Upper lobe of right lung (tissue), 1 donor: ENCODE results near the gene SWAP70. TPM values are rescaled to one million over a fixed set of nuclear protein-coding genes. Genes with fewer than 3 reads are reported as not detected.

Experiments used
- ATAC-seq: fragments of 200-7000 bp; cut with Tn5 transposase; one replicate; pipeline ENCODE4 v1.9.1; 2020; ENCODE audit warnings: mild to moderate bottlenecking, moderate library complexity
- DNase-seq: peaks from one replicate; pipeline ENCODE4 v3.0.0-alpha.2; 2020
- H3K27ac ChIP-seq: fragments of 200-600 bp; one replicate; pipeline ENCODE4 v1.8.0; 2022
- H3K27me3 ChIP-seq: fragments of 200-600 bp; one replicate; pipeline ENCODE4 v1.8.0; 2022; ENCODE audit warnings: mild to moderate bottlenecking
- H3K36me3 ChIP-seq: fragments of 200-600 bp; one replicate; pipeline ENCODE4 v1.8.0; 2022
- H3K4me1 ChIP-seq: fragments of 200-600 bp; one replicate; pipeline ENCODE4 v1.8.0; 2022
- H3K4me3 ChIP-seq: fragments of 200-600 bp; one replicate; pipeline ENCODE4 v1.8.0; 2022; ENCODE audit warnings: mild to moderate bottlenecking
- H3K9me3 ChIP-seq: fragments of 200-600 bp; one replicate; pipeline ENCODE4 v1.8.0; 2022
- CTCF ChIP-seq: fragments of 200-600 bp; IDR thresholded peaks from one replicate; pipeline ENCODE4 v1.8.0; 2022; ENCODE audit warnings: antibody characterized with exemption
- intact Hi-C: fragments of 100-400 bp; cut with DNase I; formaldehyde crosslinking; loops from one replicate; pipeline ENCODE4 v1.11.0; 2022
- total RNA-seq: library from RNA; stranded (reverse); fragmentation: NEBNext Ultra II Directional; extraction: Animal tissue kit (Norgen Biotek cat#: 25700); gene quantifications from one replicate; pipeline ENCODE4 v1.2.1, GENCODE V29; 2021
- donor health status: DM: no; HTN: yes; CAD: no; lungs with severe emphysema.

The SWAP70 gene
- total RNA-seq, 1 donor from 2014 or later, result 61.5 TPM

GRCh38 chr11:9735919-9736318 is 72.0 kb downstream of the SWAP70 start:
- intact Hi-C loops, result no loop called here
- Histone ChIP-seq H3K36me3 (peaks cover 77% of the 10 kb centered on the region), H3K4me1 (peaks cover 28% of the 10 kb centered on the region), H3K27ac (no peak overlapping the region), H3K27me3 (no peaks in the 10 kb centered on the region), H3K4me3 (no peak overlapping the region), H3K9me3 (no peaks in the 10 kb centered on the region)
- no peak for TF ChIP-seq CTCF
- DNase-seq (no peak), ATAC-seq (no peak)

- TF ChIP-seq CTCF, result no peak
- peaks cover 28% of the 10 kb centered on the region for H3K4me1 ChIP-seq
- DNase-seq (no peak), ATAC-seq (no peak)
- H3K27me3 ChIP-seq, result no peaks in the 10 kb centered on the region
- intact Hi-C loops, result no loop called here
- H3K27ac ChIP-seq, result no peak overlapping the region
- H3K9me3 ChIP-seq, result no peaks in the 10 kb centered on the region
- peaks cover 78% of the 10 kb centered on the region for H3K36me3 ChIP-seq
- no peak overlapping the region for H3K4me3 ChIP-seq
Observed at GRCh38 chr11:9736365-9736764, 72.5 kb downstream of the SWAP70 start.

GRCh38 chr11:9738116-9738515 is 74.2 kb downstream of the SWAP70 start:
- Histone ChIP-seq H3K4me1 (peaks cover 33% of the 10 kb centered on the region), H3K27me3 (no peaks in the 10 kb centered on the region), H3K36me3 (peaks cover 77% of the 10 kb centered on the region), H3K27ac (peak overlapping the region; percentile 0), H3K9me3 (no peaks in the 10 kb centered on the region), H3K4me3 (no peak overlapping the region)
- intact Hi-C loops, result no loop called here
- no peak for TF ChIP-seq CTCF
- ATAC-seq (peak; percentile 90), DNase-seq (no peak)

- Histone ChIP-seq H3K9me3 (no peaks in the 10 kb centered on the region), H3K4me3 (no peak overlapping the region), H3K27me3 (no peaks in the 10 kb centered on the region), H3K36me3 (peaks cover 71% of the 10 kb centered on the region), H3K4me1 (peaks cover 33% of the 10 kb centered on the region), H3K27ac (peak overlapping the region; percentile 14)
- intact Hi-C loops, result no loop called here
- no peak for TF ChIP-seq CTCF
- DNase-seq (no peak), ATAC-seq (no peak)
Observed at GRCh38 chr11:9738707-9739106, 74.8 kb downstream of the SWAP70 start.

- H3K36me3 ChIP-seq, result peaks cover 65% of the 10 kb centered on the region
- ATAC-seq (peak; percentile 23), DNase-seq (no peak)
- H3K4me3 ChIP-seq, result no peak overlapping the region
- H3K4me1 ChIP-seq, result peaks cover 33% of the 10 kb centered on the region
- no peaks in the 10 kb centered on the region for H3K9me3 ChIP-seq
- intact Hi-C loops, result no loop called here
- peak overlapping the region; percentile 14 for H3K27ac ChIP-seq
- no peak for TF ChIP-seq CTCF
- H3K27me3 ChIP-seq, result no peaks in the 10 kb centered on the region
Observed at GRCh38 chr11:9739123-9739900, 75.4 kb downstream of the SWAP70 start.
